ENCODE data around the gene PCDH9. TPM values are rescaled to one million over a fixed set of nuclear protein-coding genes. Genes with fewer than 3 reads are reported as not detected.

PCDH9 gene
- total and polyA plus RNA-seq, 5 experiments from 2014 or later: 0.04 to 1.7 (median 0.35) TPM

- peaks cover 0 to 16% (median 0%) of the 10 kb centered on the region in 4 donors for H3K4me1 Mint-ChIP-seq
- POLR2A ChIA-PET: no interaction called here
- no peaks in the 10 kb centered on the region for H3K27me3 Mint-ChIP-seq
- peaks cover 0 to 1% (median 0%) of the 10 kb centered on the region in 9 donors for H3K9me3 Mint-ChIP-seq
- H3K4me3 Mint-ChIP-seq: peak overlapping the region in 1 of 10 donors; percentile 52
- ATAC-seq (peak in 1 of 2 donors; percentile 28), DNase-seq (no peak)
- H3K27ac Mint-ChIP-seq: peak overlapping the region in 2 of 10 donors; percentile 16 to 64
- no peaks in the 10 kb centered on the region for H3K36me3 Mint-ChIP-seq
Observed at GRCh38 chr13:66659701-66660467, 570.3 kb downstream of the PCDH9 start.

- peaks cover 0 to 16% (median 0%) of the 10 kb centered on the region in 4 donors for H3K4me1 Mint-ChIP-seq
- no peaks in the 10 kb centered on the region for H3K36me3 Mint-ChIP-seq
Observed at GRCh38 chr13:66659286-66659685, 570.9 kb downstream of the PCDH9 start.

GRCh38 chr13:66657165-66657881 lies 572.8 kb downstream of the PCDH9 start:
- POLR2A ChIA-PET: no interaction called here
- Mint-ChIP-seq H3K27me3 (no peaks in the 10 kb centered on the region), H3K9me3 (peaks cover 0 to 2% (median 0%) of the 10 kb centered on the region in 9 donors), H3K4me3 (no peak overlapping the region), H3K27ac (no peak overlapping the region), H3K36me3 (no peaks in the 10 kb centered on the region), H3K4me1 (peaks cover 0 to 16% (median 0%) of the 10 kb centered on the region in 4 donors)
- no peak for ATAC-seq
- DNase-seq: no peak

More at GRCh38 chr13:66659286-66659685, 570.9 kb downstream of the PCDH9 start:
- POLR2A ChIA-PET: no interaction called here
- DNase-seq (no peak), ATAC-seq (no peak)
- Mint-ChIP-seq H3K27ac (peak overlapping the region in 1 of 10 donors; percentile 64), H3K4me3 (peak overlapping the region in 1 of 10 donors; percentile 52), H3K27me3 (no peaks in the 10 kb centered on the region), H3K9me3 (peaks cover 0 to 2% (median 0%) of the 10 kb centered on the region in 9 donors)

DNA sequence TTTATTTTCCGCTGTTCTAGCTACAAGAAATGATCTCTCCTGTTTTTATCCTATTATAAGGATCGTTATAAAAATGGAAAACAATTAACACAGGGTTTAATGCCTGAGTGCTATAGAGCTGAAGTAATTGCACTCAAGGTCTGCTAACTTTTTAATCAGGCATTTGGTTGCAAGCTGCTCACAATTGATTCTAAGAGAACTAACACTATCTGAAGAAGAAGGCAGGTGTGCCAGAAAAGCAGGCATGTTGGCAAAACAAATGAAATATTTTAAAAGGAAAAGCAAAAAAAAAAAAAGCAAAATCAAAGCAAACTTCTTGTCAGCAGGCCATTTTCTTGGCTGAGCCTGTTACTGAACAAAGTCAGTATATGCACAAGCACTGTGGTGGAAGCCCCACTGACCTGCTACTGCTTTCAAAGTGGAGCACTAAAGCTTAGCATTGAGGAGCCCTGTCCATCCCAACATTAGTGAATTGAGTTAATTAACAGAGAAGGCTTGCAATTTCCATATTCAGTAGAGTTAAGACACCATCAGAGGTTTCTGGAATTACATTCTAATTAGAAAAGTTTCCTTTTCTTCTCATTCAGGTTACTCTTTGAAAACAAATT lies 574.2 kb downstream of the PCDH9 start:
- Mint-ChIP-seq H3K27me3 (no peaks in the 10 kb centered on the region), H3K36me3 (no peaks in the 10 kb centered on the region), H3K27ac (no peak overlapping the region), H3K4me1 (peaks cover 0 to 16% (median 0%) of the 10 kb centered on the region in 4 donors), H3K4me3 (no peak overlapping the region), H3K9me3 (peaks cover 0 to 5% (median 0%) of the 10 kb centered on the region in 9 donors)
- POLR2A ChIA-PET: no interaction called here
- DNase-seq: no peak
- no peak for ATAC-seq

DNA sequence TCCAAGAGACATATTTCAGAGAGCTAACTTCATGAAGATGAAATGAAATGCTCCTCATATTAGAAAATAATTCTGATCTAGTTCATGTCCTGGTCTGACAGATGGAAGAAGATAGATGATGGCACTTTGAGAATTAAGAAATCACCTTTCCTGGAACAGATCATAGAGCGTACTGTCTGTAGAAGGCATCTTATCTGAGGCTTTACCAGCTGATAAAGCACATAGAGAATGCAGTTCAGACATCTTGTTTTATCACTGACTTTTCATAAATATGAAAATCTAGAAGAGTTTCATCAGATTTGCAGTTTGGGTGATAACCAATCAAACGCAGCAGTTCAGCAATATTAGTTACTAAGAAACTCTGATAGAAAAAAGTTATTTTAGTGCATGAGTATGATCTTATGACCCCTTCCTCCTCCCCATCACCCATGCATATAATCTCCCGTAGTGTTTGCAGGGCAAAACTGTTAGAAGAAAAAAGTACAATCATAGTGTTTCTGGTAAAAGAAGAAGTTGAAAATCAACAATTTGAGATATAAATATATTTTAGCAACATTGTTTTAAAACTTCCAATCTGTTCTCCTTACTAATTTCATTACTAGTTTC lies 585.2 kb downstream of the PCDH9 start:
- Mint-ChIP-seq H3K9me3 (peaks cover 0 to 3% (median 0%) of the 10 kb centered on the region in 9 donors), H3K36me3 (no peaks in the 10 kb centered on the region), H3K27me3 (peaks cover 0 to 1% (median 0%) of the 10 kb centered on the region in 5 donors), H3K27ac (no peak overlapping the region), H3K4me1 (peaks cover 0 to 10% (median 0%) of the 10 kb centered on the region in 4 donors), H3K4me3 (peak overlapping the region in 1 of 10 donors; percentile 34)
- DNase-seq (no peak), ATAC-seq (no peak)
- POLR2A ChIA-PET: no interaction called here

DNA sequence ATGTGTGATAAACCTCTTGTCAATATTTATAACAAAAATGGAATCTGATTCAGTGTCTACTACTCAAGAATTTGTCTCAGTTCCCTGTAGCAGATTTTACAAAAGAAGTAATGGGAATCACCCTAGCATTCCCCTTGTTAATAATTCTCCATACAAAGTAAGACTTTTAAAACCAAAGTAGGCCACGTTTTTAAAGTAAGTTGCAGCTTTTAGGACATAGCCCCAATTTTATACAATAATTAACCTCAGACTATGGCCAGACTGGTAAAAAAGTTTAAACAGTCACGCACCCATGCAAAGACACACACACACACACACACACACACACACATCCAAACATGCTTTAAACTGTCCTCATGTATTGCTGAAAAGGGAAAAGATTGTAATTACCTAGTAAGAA lies 589.9 kb downstream of the PCDH9 start:
- H3K36me3 Mint-ChIP-seq: no peaks in the 10 kb centered on the region
- no peak overlapping the region for H3K27ac Mint-ChIP-seq
- no peaks in the 10 kb centered on the region for H3K9me3 Mint-ChIP-seq
- H3K4me1 Mint-ChIP-seq: peaks cover 0 to 20% (median 0%) of the 10 kb centered on the region in 4 donors
- POLR2A ChIA-PET: no interaction called here
- no peak overlapping the region for H3K4me3 Mint-ChIP-seq
- DNase-seq (no peak), ATAC-seq (no peak)
- H3K27me3 Mint-ChIP-seq: no peaks in the 10 kb centered on the region

GRCh38 chr13:66639044-66639443 lies 591.1 kb downstream of the PCDH9 start:
- peaks cover 0 to 18% (median 0%) of the 10 kb centered on the region in 4 donors for H3K4me1 Mint-ChIP-seq
- H3K27me3 Mint-ChIP-seq: no peaks in the 10 kb centered on the region
- H3K4me3 Mint-ChIP-seq: no peak overlapping the region
- POLR2A ChIA-PET: no interaction called here
- no peak overlapping the region for H3K27ac Mint-ChIP-seq
- DNase-seq: no peak
- no peak for ATAC-seq
- H3K9me3 Mint-ChIP-seq: peaks cover 0 to 2% (median 0%) of the 10 kb centered on the region in 9 donors
- H3K36me3 Mint-ChIP-seq: no peaks in the 10 kb centered on the region

DNA sequence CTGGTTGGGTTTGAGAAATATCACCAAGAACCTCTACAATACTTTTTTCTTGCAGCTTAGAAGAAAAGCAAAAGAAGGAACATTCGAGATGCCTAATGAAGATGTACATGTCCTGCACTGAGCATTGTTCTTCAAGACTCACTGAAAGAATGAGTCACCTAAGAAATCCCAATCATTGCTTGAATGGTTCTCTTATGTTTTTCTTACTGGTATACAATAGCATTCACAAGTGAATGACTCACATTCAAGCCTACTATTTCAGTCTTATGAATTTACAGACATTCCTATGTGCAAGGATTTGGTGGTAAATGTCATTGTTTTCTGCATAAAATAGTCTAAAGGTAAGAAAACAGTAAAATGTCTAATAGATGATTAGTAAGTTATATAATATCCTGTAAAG lies 594.6 kb downstream of the PCDH9 start:
- DNase-seq (no peak), ATAC-seq (no peak)
- Mint-ChIP-seq H3K36me3 (no peaks in the 10 kb centered on the region), H3K4me3 (no peak overlapping the region), H3K27me3 (no peaks in the 10 kb centered on the region), H3K27ac (no peak overlapping the region), H3K9me3 (peaks cover 0 to 2% (median 0%) of the 10 kb centered on the region in 9 donors), H3K4me1 (peaks cover 0 to 12% (median 0%) of the 10 kb centered on the region in 4 donors)
- POLR2A ChIA-PET: no interaction called here

- no peaks in the 10 kb centered on the region for H3K36me3 Mint-ChIP-seq
- H3K4me1 Mint-ChIP-seq: peaks cover 0 to 8% (median 0%) of the 10 kb centered on the region in 4 donors
- no peak for DNase-seq
- no peak overlapping the region for H3K4me3 Mint-ChIP-seq
- peaks cover 0 to 4% (median 0%) of the 10 kb centered on the region in 9 donors for H3K9me3 Mint-ChIP-seq
- H3K27me3 Mint-ChIP-seq: no peaks in the 10 kb centered on the region
- ATAC-seq: no peak
- H3K27ac Mint-ChIP-seq: no peak overlapping the region
- POLR2A ChIA-PET: no interaction called here
Observed at GRCh38 chr13:66634384-66634783, 595.8 kb downstream of the PCDH9 start.

DNA sequence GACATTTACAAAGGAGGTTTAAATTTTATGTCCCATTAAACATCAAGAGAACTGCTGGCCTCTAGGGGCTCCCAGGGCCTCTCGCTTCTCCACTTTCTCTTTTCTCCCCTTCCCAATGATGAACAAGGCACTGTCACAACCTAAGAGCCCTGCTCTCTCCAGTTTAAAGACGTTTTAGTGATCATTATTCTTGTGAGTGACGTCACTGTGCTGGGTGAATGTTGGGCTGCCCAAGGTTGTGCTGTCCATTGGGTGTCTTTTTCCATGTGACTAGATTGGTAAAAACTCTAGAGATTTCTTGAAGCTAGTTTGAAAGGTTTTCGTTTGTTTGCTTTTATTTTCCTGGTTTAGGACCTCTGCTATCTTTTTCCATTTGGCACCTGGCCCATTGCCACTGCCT lies 602.6 kb downstream of the PCDH9 start:
- Mint-ChIP-seq H3K4me1 (no peaks in the 10 kb centered on the region), H3K4me3 (no peak overlapping the region), H3K9me3 (peaks cover 0 to 4% (median 0%) of the 10 kb centered on the region in 9 donors), H3K36me3 (no peaks in the 10 kb centered on the region), H3K27ac (no peak overlapping the region), H3K27me3 (peaks cover 0 to 3% (median 0%) of the 10 kb centered on the region in 5 donors)
- POLR2A ChIA-PET: no interaction called here
- no peak for DNase-seq
- no peak for ATAC-seq

- Mint-ChIP-seq H3K9me3 (peaks cover 0 to 3% (median 0%) of the 10 kb centered on the region in 9 donors), H3K36me3 (no peaks in the 10 kb centered on the region), H3K4me3 (no peak overlapping the region), H3K27ac (no peak overlapping the region), H3K4me1 (no peaks in the 10 kb centered on the region), H3K27me3 (peaks cover 0 to 3% (median 0%) of the 10 kb centered on the region in 5 donors)
- ATAC-seq: no peak
- POLR2A ChIA-PET: no interaction called here
- no peak for DNase-seq
Observed at GRCh38 chr13:66624302-66624701, 605.8 kb downstream of the PCDH9 start.

DNA sequence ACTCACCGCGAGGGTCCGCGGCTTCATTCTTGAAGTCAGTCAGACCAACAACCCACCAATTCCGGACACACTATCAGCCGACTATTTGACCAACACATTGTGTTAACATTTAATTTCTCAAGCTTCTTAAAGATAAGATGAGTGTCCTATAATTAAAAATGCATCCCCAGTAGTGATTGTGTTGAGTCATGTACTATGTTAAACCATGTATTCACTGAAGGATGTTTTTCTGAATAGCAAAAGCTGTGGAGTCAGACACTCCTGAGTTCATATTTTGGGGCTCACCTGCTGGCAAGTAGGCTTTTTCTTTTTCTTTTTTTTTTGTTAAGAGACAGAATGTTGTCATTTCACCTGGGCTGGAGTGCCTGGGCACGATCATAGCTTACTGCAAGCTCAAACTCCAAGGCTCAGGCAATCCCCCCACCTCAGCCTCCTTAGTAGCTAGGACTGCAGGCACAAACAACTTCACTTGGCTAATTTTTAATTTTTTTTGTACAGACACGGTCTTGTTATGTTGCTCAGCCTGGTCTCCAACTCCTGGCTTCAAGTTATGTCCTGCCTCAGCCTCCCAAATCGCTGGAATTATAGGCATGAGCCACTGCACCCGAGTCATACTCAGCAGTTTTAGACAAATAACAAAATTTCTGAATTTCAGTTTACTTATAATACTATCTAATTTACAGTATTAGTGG lies 606.9 kb downstream of the PCDH9 start:
- POLR2A ChIA-PET: no interaction called here
- ATAC-seq (no peak), DNase-seq (no peak)
- peaks cover 0 to 3% (median 0%) of the 10 kb centered on the region in 9 donors for H3K9me3 Mint-ChIP-seq
- no peaks in the 10 kb centered on the region for H3K4me1 Mint-ChIP-seq
- H3K27me3 Mint-ChIP-seq: peaks cover 0 to 3% (median 0%) of the 10 kb centered on the region in 5 donors
- H3K36me3 Mint-ChIP-seq: no peaks in the 10 kb centered on the region
- no peak overlapping the region for H3K4me3 Mint-ChIP-seq
- H3K27ac Mint-ChIP-seq: no peak overlapping the region

Data from naive thymus-derived CD8-positive, alpha-beta T cell (primary cell).